OCI-M2 (cell line): ENCODE results near the gene TAF1A.
A peak's percentile ranks its signal among the peaks of the same experiment; 100 is the strongest.
"Not testable (repeated sequence)": the region's sequence is repeated elsewhere in the genome, so short reads cannot be mapped to it uniquely, and the experiment has no call there.

Experiments
- DNase-seq: peaks from one replicate; lab custom pipeline; 2025; ENCODE audit not compliant: unreplicated experiment; lab: John Stamatoyannopoulos, UW

The TAF1A gene

GRCh38 chr1:222589462-222590302 lies at the start of gene TAF1A:
TSS of gene TAF1A (minus strand) at chr1:222589933.
- DNase-seq: peak; percentile 28

- DNase-seq: peak; percentile 51
These were observed 44.7 kb upstream of the TAF1A start for GRCh38 chr1:222634180-222635013.

- DNase-seq: no peak
These were observed 43.0 kb upstream of the TAF1A start for GRCh38 chr1:222632749-222633148.

GRCh38 chr1:222631611-222632208 lies 42.0 kb upstream of the TAF1A start:
- DNase-seq: no peak

- no peak for DNase-seq
These were observed 40.3 kb upstream of the TAF1A start for GRCh38 chr1:222629921-222630535.

GRCh38 chr1:222627232-222627631 lies 37.5 kb upstream of the TAF1A start:
- DNase-seq: no peak

GRCh38 chr1:222624214-222624613 lies 34.5 kb upstream of the TAF1A start:
- DNase-seq: no peak

GRCh38 chr1:222623458-222623857 lies 33.7 kb upstream of the TAF1A start:
- no peak for DNase-seq

- DNase-seq: no peak
These were observed 33.0 kb upstream of the TAF1A start for GRCh38 chr1:222622765-222623164.

- DNase-seq: no peak
These were observed 30.8 kb upstream of the TAF1A start for GRCh38 chr1:222620566-222620965.

- no peak for DNase-seq
These were observed 29.3 kb upstream of the TAF1A start for GRCh38 chr1:222618880-222619596.

GRCh38 chr1:222618001-222618879 lies 28.5 kb upstream of the TAF1A start, which contains the start of gene MIA3:
TSS of gene MIA3 (plus strand) at chr1:222618097. CDS start at chr1:222618111, 14 bp downstream.
- no peak for DNase-seq

- peak; percentile 35 for DNase-seq
These were observed 27.7 kb upstream of the TAF1A start for GRCh38 chr1:222617367-222617951.

- DNase-seq: no peak
These were observed 26.8 kb upstream of the TAF1A start for GRCh38 chr1:222616525-222616924.

GRCh38 chr1:222613627-222614026 lies 23.9 kb upstream of the TAF1A start:
- DNase-seq: no peak

- DNase-seq: no peak
These were observed 21.0 kb upstream of the TAF1A start for GRCh38 chr1:222610728-222611127.

GRCh38 chr1:222609111-222609510 lies 19.4 kb upstream of the TAF1A start:
- not testable (repeated sequence) for DNase-seq

- no peak for DNase-seq
These were observed 17.0 kb upstream of the TAF1A start for GRCh38 chr1:222606757-222607156.

GRCh38 chr1:222601257-222601656 lies 11.5 kb upstream of the TAF1A start:
- DNase-seq: no peak
